NB4 (cell line): Measurements from ENCODE around the gene UBE2V1.

Experiments used
- DNase-seq: peaks from one replicate; pipeline ENCODE4 v3.0.0; 2010; ENCODE audit warnings: low read depth
- H3K4me3 ChIP-seq: one replicate; pipeline ENCODE4 v1.5.1; 2011; ENCODE audit warnings: mild to moderate bottlenecking, low read depth, low read length, moderate library complexity
- MYC ChIP-seq: IDR thresholded peaks from 2 replicates; pipeline ENCODE4 v1.6.1; 2011; ENCODE audit warnings: low read depth, low read length
- POLR2A ChIP-seq: IDR thresholded peaks from 2 replicates; pipeline ENCODE4 v1.6.1; 2011; ENCODE audit warnings: mild to moderate bottlenecking; ENCODE audit not compliant: insufficient read length; ENCODE audit errors: extremely low read depth
- TF ChIP-seq, protein P1 (sequence below): IDR thresholded peaks from 2 replicates; pipeline ENCODE4 v1.6.1; 2011; ENCODE audit warnings: low read depth, low read length
- TF ChIP-seq, protein P2 (sequence below): IDR thresholded peaks from one replicate; pipeline ENCODE4 v1.5.1; 2012; ENCODE audit warnings: low read depth, low read length

The UBE2V1 gene

DNA sequence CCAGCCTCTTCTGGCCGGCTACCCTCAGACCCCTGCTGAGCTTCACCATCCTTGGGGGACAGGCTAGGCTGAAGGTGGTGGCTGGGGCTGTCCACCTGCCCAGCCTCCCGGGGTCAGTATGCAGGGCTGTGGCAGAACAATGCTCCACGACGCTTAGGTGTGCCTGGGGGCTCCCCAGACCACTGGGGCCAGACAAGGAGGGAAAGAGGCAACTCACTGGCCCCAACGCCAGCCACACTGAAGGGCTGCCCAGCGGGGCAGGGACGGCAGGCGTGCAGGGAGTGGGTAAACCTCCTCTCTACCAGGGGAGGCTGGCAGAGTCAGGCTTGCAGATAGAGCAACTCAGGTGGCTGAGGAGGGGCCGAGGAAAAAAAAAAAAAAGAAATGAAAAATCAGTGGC, 11.5 kb upstream of the UBE2V1 start:
- no peak for DNase-seq
- TF ChIP-seq, protein P1, sequence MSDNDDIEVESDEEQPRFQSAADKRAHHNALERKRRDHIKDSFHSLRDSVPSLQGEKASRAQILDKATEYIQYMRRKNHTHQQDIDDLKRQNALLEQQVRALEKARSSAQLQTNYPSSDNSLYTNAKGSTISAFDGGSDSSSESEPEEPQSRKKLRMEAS = no peak
- TF ChIP-seq POLR2A = no peak
- TF ChIP-seq, protein P2, sequence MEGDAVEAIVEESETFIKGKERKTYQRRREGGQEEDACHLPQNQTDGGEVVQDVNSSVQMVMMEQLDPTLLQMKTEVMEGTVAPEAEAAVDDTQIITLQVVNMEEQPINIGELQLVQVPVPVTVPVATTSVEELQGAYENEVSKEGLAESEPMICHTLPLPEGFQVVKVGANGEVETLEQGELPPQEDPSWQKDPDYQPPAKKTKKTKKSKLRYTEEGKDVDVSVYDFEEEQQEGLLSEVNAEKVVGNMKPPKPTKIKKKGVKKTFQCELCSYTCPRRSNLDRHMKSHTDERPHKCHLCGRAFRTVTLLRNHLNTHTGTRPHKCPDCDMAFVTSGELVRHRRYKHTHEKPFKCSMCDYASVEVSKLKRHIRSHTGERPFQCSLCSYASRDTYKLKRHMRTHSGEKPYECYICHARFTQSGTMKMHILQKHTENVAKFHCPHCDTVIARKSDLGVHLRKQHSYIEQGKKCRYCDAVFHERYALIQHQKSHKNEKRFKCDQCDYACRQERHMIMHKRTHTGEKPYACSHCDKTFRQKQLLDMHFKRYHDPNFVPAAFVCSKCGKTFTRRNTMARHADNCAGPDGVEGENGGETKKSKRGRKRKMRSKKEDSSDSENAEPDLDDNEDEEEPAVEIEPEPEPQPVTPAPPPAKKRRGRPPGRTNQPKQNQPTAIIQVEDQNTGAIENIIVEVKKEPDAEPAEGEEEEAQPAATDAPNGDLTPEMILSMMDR = no peak
- TF ChIP-seq MYC = no peak
- H3K4me3 ChIP-seq = no peak overlapping the region

DNA sequence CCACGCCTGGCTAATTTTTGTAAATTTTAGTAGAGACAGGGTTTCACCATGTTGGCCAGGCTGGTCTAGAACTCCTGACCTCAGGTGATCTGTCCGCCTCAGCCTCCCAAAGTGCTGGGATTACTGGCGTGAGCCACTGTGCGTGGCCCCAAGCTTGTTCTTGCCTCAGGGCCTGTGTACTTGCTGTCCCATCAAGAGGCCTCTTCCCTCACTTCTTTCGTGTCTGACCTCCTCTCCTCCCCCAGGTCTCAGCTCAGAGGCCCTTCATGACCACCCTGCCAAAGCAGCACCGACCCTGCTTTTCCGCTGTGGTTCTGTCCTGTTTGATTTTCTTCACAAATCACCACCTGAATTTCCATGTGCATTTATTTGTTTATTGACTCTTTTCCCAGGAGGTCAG, 10.5 kb upstream of the UBE2V1 start:
- no peak overlapping the region for H3K4me3 ChIP-seq
- DNase-seq = no peak
- TF ChIP-seq, protein P1 = no peak
- TF ChIP-seq MYC = no peak
- no peak for TF ChIP-seq POLR2A
- TF ChIP-seq, protein P2 = no peak

DNA sequence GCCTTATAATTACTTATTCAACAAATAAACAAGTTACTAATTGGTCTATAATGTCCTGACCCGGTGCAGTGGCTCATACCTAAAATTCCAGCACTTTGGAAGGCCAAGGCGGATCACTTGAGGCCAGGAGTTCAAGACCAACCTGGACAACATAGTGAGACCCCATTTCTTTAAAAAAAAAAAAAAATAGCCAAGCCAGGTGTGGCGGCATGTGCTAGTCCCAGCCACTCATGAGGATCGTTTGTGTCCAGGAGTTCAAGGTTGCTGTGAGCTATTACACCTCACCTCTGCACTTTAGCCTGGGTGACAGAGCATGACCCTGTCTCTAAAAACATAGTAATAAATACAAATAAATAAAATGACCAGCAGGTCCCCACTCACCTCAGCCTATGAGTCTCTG, 9.8 kb upstream of the UBE2V1 start:
- DNase-seq = no peak
- no peak for TF ChIP-seq POLR2A
- TF ChIP-seq, protein P2 = no peak
- no peak for TF ChIP-seq MYC
- TF ChIP-seq, protein P1 = no peak
- H3K4me3 ChIP-seq = no peak overlapping the region

DNA sequence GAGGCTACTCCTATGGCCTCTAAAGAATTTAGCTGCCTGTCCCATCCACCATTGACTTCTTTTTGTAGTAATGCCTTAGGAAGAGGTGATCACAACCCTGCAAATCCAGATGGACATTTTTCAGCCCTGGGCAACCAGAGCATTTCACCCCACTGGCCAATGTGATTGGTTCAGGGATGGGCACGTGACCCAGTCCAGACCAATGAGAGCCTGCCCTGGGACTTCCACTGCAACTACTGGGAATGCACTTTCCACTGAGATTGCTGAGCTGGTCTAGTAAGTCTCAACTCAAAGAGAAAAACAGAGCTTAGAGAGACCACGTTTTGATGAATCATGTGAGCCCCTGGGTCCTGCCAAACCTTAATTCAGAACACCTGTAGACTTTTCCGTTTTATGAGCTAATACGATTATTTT, 8.9 kb upstream of the UBE2V1 start:
- DNase-seq = no peak
- no peak overlapping the region for H3K4me3 ChIP-seq
- TF ChIP-seq, protein P2 = no peak
- TF ChIP-seq POLR2A (no peak), MYC (no peak)
- TF ChIP-seq, protein P1 = no peak

DNA sequence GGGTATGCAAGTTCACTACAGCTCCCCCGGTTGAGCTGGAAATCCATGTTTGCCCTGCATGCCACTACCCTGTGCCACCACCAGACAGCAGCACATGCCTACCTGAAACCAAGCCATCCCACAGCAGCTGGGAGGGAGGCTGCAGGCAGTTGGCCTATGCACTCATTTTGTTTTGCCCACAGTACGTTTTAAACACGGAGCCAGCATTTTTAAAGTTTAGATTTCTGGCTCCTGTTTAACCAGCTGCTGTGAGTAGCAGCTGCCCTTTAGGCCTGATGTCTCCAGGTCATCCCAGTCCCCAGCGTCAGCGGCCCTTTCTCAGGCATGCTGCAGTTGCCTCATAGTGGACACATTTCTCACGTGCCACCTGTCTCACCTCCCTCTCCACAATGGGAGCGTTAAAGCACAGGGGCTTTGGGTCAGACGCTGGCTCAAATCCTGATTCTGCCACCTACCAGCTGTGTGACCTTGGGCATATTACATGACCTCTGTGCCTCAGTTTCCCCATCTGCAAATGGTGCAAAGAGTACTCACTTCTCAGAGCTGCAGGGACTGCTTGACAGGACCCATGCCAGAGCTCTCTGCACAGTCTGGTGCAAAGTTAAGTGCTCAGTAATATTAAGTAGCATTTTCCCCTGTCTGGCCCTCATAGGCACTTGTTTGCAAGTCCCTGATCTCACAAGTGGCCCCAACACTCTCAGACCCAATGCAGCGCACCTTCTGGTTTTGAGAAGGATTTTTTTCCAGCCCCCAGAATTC, 8.2 kb upstream of the UBE2V1 start:
- TF ChIP-seq POLR2A (no peak), MYC (no peak)
- TF ChIP-seq, protein P1 = peak; percentile 68
- TF ChIP-seq, protein P2 = peak; percentile 92
- peak; percentile 74 for DNase-seq
- H3K4me3 ChIP-seq = no peak overlapping the region
